ENCODE results near the gene LIPC. TPM values are rescaled to one million over a fixed set of nuclear protein-coding genes. Genes with fewer than 3 reads are reported as not detected.

The LIPC gene
- total RNA-seq (2022), result not detected in 2 replicates
- percentile 1 among the genes with signal in this experiment for Bru-seq, nascent RNA
- not detected for BruChase-seq, experiment 1, labeled RNA remaining after a 6-hour chase
- BruChase-seq, experiment 2, labeled RNA remaining after a 2-hour chase, result percentile 0 among the genes with signal in this experiment
- long read RNA-seq, result 0 reads

- DNase-seq (ENCODE audit: unreplicated experiment), result no peak
- Mint-ChIP-seq H3K4me3 (ENCODE audit: unreplicated experiment) (no peak within 1 kb of the TSS), H3K4me1 (ENCODE audit: insufficient read depth, unreplicated experiment) (peaks cover 6% of the 10 kb centered on the region), H3K36me3 (ENCODE audit: insufficient read depth, unreplicated experiment) (no peaks in the 10 kb centered on the region), H3K27ac (ENCODE audit: low read depth, unreplicated experiment) (no peak within 1 kb of the TSS), H3K27me3 (ENCODE audit: insufficient read depth, unreplicated experiment) (no peaks in the 10 kb centered on the region), H3K9me3 (ENCODE audit: unreplicated experiment) (no peaks in the 10 kb centered on the region)
- TF ChIP-seq CTCF (IDR thresholded peaks at IDR 0.05; ENCODE audit: unreplicated experiment), result no peak
- CTCF ChIA-PET, result no interaction called here
- intact Hi-C loops (cut with micrococcal nuclease), result no loop called here
- POLR2A ChIA-PET, result interaction anchor here (1.0 kb wide), 1 partner anchor 11 kb away, joined by 4 read pairs; no protein-coding TSS in a partner anchor
- BruUV-seq (replicated peaks), result no TSS peak
These were observed at the start of gene LIPC for GRCh38 chr15:58431221-58432149. Gene LIPC, plus strand, starts transcription at chr15:58431991. Its CDS starts 42 bp downstream, at chr15:58432033.

GRCh38 chr15:58383876-58384275 lies 47.9 kb upstream of the LIPC start:
- CTCF ChIA-PET, result interaction anchor here (0.6 kb wide), 1 partner anchor 102 kb away, joined by 3 read pairs; no protein-coding TSS in a partner anchor

GRCh38 chr15:58384667-58385066 lies 47.1 kb upstream of the LIPC start:
- H3K27ac Mint-ChIP-seq (ENCODE audit: low read depth, unreplicated experiment), result no peak overlapping the region
- peaks cover 7% of the 10 kb centered on the region for H3K4me1 Mint-ChIP-seq (ENCODE audit: insufficient read depth, unreplicated experiment)
- no peaks in the 10 kb centered on the region for H3K36me3 Mint-ChIP-seq (ENCODE audit: insufficient read depth, unreplicated experiment)
- ChIA-PET POLR2A (no interaction called here), CTCF (interaction anchor here (0.6 kb wide), 1 partner anchor 103 kb away, joined by 3 read pairs; no protein-coding TSS in a partner anchor)
- intact Hi-C loops (cut with micrococcal nuclease), result no loop called here
- DNase-seq (ENCODE audit: unreplicated experiment), result no peak
- TF ChIP-seq CTCF (IDR thresholded peaks at IDR 0.05; ENCODE audit: unreplicated experiment), result no peak
- no peaks in the 10 kb centered on the region for H3K27me3 Mint-ChIP-seq (ENCODE audit: insufficient read depth, unreplicated experiment)
- no TSS peak for BruUV-seq (replicated peaks)
- H3K9me3 Mint-ChIP-seq (ENCODE audit: unreplicated experiment), result no peaks in the 10 kb centered on the region
- H3K4me3 Mint-ChIP-seq (ENCODE audit: unreplicated experiment), result no peak overlapping the region

More at GRCh38 chr15:58383876-58384275, 47.9 kb upstream of the LIPC start:
- no peak for TF ChIP-seq CTCF (IDR thresholded peaks at IDR 0.05; ENCODE audit: unreplicated experiment)
- BruUV-seq (replicated peaks), result no TSS peak
- H3K9me3 Mint-ChIP-seq (ENCODE audit: unreplicated experiment), result no peaks in the 10 kb centered on the region
- H3K4me1 Mint-ChIP-seq (ENCODE audit: insufficient read depth, unreplicated experiment), result peaks cover 7% of the 10 kb centered on the region
- H3K36me3 Mint-ChIP-seq (ENCODE audit: insufficient read depth, unreplicated experiment), result no peaks in the 10 kb centered on the region
- intact Hi-C loops (cut with micrococcal nuclease), result no loop called here
- POLR2A ChIA-PET, result interaction anchor here (0.6 kb wide), 1 partner anchor 14 kb away, joined by 3 read pairs; no protein-coding TSS in a partner anchor
- H3K4me3 Mint-ChIP-seq (ENCODE audit: unreplicated experiment), result no peak overlapping the region
- DNase-seq (ENCODE audit: unreplicated experiment), result no peak
- no peaks in the 10 kb centered on the region for H3K27me3 Mint-ChIP-seq (ENCODE audit: insufficient read depth, unreplicated experiment)
- no peak overlapping the region for H3K27ac Mint-ChIP-seq (ENCODE audit: low read depth, unreplicated experiment)

GRCh38 chr15:58386081-58386480 lies 45.7 kb upstream of the LIPC start:
- TF ChIP-seq CTCF (IDR thresholded peaks at IDR 0.05; ENCODE audit: unreplicated experiment), result no peak
- H3K4me1 Mint-ChIP-seq (ENCODE audit: insufficient read depth, unreplicated experiment), result peaks cover 7% of the 10 kb centered on the region
- H3K9me3 Mint-ChIP-seq (ENCODE audit: unreplicated experiment), result no peaks in the 10 kb centered on the region
- BruUV-seq (replicated peaks), result no TSS peak
- no peaks in the 10 kb centered on the region for H3K27me3 Mint-ChIP-seq (ENCODE audit: insufficient read depth, unreplicated experiment)
- ChIA-PET CTCF (interaction anchor here (0.7 to 1.1 kb wide), 2 partner anchors 24 to 89 kb away, joined by 3 to 4 read pairs; no protein-coding TSS in a partner anchor), POLR2A (no interaction called here)
- DNase-seq (ENCODE audit: unreplicated experiment), result no peak
- no peak overlapping the region for H3K4me3 Mint-ChIP-seq (ENCODE audit: unreplicated experiment)
- no peak overlapping the region for H3K27ac Mint-ChIP-seq (ENCODE audit: low read depth, unreplicated experiment)
- intact Hi-C loops (cut with micrococcal nuclease), result no loop called here
- H3K36me3 Mint-ChIP-seq (ENCODE audit: insufficient read depth, unreplicated experiment), result no peaks in the 10 kb centered on the region

All from MCF 10A (cell line).